ENCODE measurements around the gene HDAC9.
"Not testable (repeated sequence)": the region's sequence is repeated elsewhere in the genome, so short reads cannot be mapped to it uniquely, and the experiment has no call there.

DNA sequence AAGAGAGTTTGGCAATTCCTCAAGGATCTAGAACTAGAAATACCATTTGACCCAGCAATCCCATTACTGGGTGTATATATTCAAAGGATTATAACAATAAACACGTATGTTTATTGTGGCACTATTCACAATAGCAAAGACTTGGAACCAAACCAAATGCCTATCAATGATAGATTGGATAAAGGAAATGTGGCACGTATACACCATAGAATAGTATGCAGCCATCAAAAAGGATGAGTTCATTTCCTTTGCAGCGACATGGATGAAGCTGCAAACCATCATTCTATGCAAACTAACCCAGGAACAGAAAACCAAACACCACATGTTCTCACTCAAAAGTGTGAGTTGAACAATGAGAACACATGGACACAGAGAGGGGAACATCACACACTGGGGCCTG, 537.4 kb downstream of the HDAC9 start:
- TF ChIP-seq, protein P1, sequence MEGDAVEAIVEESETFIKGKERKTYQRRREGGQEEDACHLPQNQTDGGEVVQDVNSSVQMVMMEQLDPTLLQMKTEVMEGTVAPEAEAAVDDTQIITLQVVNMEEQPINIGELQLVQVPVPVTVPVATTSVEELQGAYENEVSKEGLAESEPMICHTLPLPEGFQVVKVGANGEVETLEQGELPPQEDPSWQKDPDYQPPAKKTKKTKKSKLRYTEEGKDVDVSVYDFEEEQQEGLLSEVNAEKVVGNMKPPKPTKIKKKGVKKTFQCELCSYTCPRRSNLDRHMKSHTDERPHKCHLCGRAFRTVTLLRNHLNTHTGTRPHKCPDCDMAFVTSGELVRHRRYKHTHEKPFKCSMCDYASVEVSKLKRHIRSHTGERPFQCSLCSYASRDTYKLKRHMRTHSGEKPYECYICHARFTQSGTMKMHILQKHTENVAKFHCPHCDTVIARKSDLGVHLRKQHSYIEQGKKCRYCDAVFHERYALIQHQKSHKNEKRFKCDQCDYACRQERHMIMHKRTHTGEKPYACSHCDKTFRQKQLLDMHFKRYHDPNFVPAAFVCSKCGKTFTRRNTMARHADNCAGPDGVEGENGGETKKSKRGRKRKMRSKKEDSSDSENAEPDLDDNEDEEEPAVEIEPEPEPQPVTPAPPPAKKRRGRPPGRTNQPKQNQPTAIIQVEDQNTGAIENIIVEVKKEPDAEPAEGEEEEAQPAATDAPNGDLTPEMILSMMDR (IDR thresholded peaks at IDR 0.05), result not testable (repeated sequence)
- TF ChIP-seq EP300, POLR2A (IDR thresholded peaks at IDR 0.05): not testable (repeated sequence)
